DMS53 (cell line): Measurements from ENCODE around the gene LSG1.

Source experiments
- DNase-seq: peaks from one replicate; lab custom pipeline; 2025; lab: John Stamatoyannopoulos, UW

The LSG1 gene

GRCh38 chr3:194686816-194687637 is 15.0 kb upstream of the LSG1 start:
- peak; percentile 69 for DNase-seq

GRCh38 chr3:194686414-194686815 is 14.4 kb upstream of the LSG1 start:
- DNase-seq: peak; percentile 51

- DNase-seq: peak; percentile 83
Observed at GRCh38 chr3:194685718-194686413, 13.9 kb upstream of the LSG1 start, which contains the start of gene FAM43A. Gene FAM43A (plus strand): TSS chr3:194685883. CDS start chr3:194686827, 944 bp downstream.

GRCh38 chr3:194685065-194685717 is 13.2 kb upstream of the LSG1 start:
- DNase-seq: no peak

- no peak for DNase-seq
Observed at GRCh38 chr3:194683380-194683779, 11.4 kb upstream of the LSG1 start.

- peak; percentile 91 for DNase-seq
Observed at GRCh38 chr3:194682694-194683310, 10.8 kb upstream of the LSG1 start.

DNA sequence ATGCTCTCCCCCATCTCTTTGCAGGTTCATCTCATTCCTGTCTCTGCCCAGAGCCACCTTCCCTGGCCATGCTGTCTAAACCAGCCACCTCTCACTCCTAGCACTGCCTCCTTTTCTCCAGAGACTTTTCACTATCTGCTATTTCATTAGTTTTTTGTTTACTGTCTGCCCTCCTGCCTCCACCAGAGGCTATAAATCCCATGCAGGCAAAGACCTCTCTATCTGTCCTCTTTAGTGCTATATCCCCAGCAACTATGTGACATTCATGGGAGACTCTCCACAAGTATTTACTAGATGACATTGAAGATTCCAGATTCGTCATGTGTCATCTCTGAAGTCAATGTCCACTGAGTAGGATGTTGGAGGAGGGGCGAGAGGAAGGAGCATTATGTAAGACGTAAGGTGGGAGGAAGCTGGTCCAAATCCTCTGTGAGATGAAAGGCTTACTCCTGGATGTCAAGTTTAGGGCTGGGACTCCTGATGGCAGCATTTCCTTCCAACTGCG is 10.2 kb upstream of the LSG1 start:
- no peak for DNase-seq

DNA sequence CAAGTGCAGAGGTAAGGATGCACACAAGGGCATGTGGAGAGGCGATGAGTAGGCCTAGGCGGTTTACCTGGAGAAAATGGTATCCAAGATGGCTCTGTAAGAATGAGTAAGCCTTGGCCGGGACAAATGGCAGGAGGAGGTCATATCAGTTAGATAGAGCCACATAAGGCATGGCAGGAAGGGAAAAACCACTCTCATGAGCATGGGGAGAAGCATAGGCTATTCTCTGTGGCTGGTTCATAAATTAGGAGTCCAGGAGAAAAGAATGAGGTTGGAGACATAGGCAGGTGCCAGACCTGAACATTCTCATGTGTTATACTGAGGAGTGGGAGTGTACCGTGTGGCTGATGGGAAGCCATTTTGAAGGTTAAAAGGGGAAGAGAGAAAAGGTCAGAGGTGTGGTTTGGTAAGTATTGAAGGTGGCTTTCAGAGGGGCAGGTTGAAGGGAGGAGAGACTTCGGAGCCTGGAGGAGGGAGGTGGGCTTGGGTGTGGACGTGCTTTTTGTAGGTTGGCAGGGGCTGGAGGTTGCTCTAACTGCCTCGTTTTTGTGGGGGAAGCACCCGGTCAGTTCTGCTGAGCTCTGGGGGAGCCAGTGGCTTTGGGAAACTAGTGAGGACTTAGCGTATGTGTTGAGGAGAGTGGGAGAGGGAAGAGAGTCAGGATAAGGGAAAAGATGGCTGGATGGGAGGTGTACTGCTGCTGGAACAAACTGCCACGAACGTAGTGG is 9.1 kb upstream of the LSG1 start:
- no peak for DNase-seq

- no peak for DNase-seq
Observed at GRCh38 chr3:194676471-194676870, 4.5 kb upstream of the LSG1 start.

- DNase-seq: no peak
Observed at GRCh38 chr3:194675680-194676079, 3.7 kb upstream of the LSG1 start.

- DNase-seq: no peak
Observed at GRCh38 chr3:194675081-194675640, 3.2 kb upstream of the LSG1 start.

GRCh38 chr3:194673761-194674160 is 1.8 kb upstream of the LSG1 start:
- DNase-seq: no peak

GRCh38 chr3:194672876-194673275 is 885 bp upstream of the LSG1 start:
- DNase-seq: peak; percentile 39

DNA sequence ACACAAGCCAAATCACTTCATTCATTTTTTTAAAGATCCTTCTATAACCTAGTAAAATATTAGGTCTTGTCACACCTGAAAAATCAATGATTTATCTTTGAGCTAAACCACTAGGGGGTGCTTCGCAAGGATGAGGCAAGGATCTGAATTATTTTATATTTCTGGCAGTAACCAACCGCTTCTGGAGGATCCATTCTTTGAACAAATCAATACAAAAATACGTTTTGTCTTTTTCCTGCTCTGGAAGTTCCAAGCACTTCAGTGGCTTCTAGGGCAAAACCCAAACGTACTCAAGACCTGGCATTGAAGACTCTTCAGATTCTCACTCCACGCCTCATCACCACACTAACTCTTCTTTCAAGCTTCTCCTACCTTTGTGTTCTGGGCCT is 486 bp downstream of the LSG1 start:
- peak; percentile 66 for DNase-seq

DNA sequence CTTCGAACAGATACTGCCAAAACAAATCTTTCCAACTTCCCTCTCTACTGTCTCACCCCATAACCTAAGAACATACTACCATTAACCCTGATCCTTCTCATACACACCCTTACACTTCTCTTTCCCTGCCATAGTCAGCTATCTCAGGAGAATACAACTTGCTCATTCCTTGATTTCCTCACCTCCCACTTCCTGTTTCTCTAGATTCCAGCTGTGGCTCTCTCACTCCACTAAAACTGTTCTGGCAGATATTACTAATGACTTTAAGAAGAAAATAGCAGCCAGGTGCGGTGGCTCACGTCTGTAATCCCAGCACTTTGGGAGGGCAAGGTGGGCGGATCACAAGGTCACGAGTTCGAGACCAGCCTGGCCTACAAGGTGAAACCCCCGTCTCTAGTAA is 4.6 kb downstream of the LSG1 start:
- no peak for DNase-seq

GRCh38 chr3:194664857-194665256 is 7.1 kb downstream of the LSG1 start:
- no peak for DNase-seq

DNA sequence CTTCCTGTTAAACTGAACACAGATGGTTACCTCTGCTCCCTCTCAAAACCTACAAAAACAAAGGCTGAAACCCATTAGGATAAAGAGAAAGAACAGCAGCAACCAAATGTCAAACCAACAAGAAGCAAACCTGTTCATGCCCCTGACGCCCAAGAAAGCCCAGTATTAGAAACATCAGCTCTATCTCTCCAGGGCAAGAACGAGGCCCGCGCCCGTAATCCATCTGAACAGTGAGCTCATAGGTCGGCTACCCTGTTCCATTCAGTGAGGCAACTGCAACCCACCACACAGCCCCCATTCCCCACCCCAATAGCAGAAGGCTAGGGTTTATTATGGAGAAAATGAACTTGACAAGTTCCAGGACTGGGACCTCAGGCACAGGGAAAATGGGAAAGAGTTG is 10.0 kb downstream of the LSG1 start:
- DNase-seq: no peak

- DNase-seq: no peak
Observed at GRCh38 chr3:194661374-194661773, 10.6 kb downstream of the LSG1 start.

DNA sequence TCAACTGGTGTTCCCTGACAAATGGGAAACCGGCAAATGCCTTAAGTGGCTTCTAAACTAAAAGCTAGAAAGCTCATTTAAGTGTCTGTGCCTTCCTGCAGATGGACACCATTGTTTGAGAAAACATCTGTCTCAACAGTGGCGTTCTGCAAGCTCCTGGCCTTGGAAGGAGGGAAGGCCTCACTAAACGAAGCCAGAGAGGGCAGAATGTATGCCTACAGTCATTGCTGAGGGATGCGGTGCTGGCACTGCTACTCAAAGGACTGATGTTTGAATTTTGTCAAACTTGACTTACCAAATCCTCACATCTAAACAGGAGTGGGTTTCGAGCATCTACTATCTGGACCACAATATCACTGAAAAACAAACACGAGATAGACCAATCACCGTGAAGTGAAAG is 12.2 kb downstream of the LSG1 start:
- no peak for DNase-seq

GRCh38 chr3:194658477-194659242 is 13.3 kb downstream of the LSG1 start:
- no peak for DNase-seq
